Gastroesophageal sphincter (tissue), 4 donors: Measurements from ENCODE around the gene ZNF664. TPM values are rescaled to one million over a fixed set of nuclear protein-coding genes. Genes with fewer than 3 reads are reported as not detected.

Experiments
- ATAC-seq: fragments of 150-250 bp; one replicate; pipeline ENCODE4 v1.9.1; 2016; ENCODE audit warnings: mild to moderate bottlenecking, moderate library complexity
- H3K27ac ChIP-seq, 4 donors: fragments of 200-600 bp; sonication (generic) in 3 of 4; 1 replicate in 3 of 4; 2 replicates in 1 of 4; pipeline ENCODE4 v1.5.1; 2016 to 2019
- H3K27me3 ChIP-seq: fragments of 200-600 bp; sonication (generic); one replicate; pipeline ENCODE4 v1.5.1; 2019
- H3K36me3 ChIP-seq, 2 donors: fragments of 200-600 bp; sonication (generic); one replicate each; pipeline ENCODE4 v1.5.1; 2019; ENCODE audit warnings: control low read depth in 1 of 2
- H3K4me1 ChIP-seq, 3 donors: fragments of 200-600 bp; sonication (generic); 1 replicate in 2 of 3; 2 replicates in 1 of 3; pipeline ENCODE4 v1.5.1; 2016 to 2019; ENCODE audit warnings: control low read depth in 2 of 3
- H3K4me3 ChIP-seq, 2 donors: fragments of 200-600 bp; sonication (generic); one replicate each; pipeline ENCODE4 v1.5.1; 2019; ENCODE audit warnings: mild to moderate bottlenecking in 1 of 2, moderate library complexity in 1 of 2
- H3K9me3 ChIP-seq, 3 donors: fragments of 200-600 bp; sonication (generic); one replicate each; pipeline ENCODE4 v1.5.1; 2017 to 2019; ENCODE audit warnings: control low read depth in 2 of 3
- EP300 ChIP-seq: sonication (generic); formaldehyde crosslinking; IDR thresholded peaks from one replicate; pipeline ENCODE4 v1.6.1; 2017; ENCODE audit warnings: antibody characterized with exemption, mild to moderate bottlenecking
- POLR2A ChIP-seq, 2 donors: fragments of 450-650 bp; IDR thresholded peaks; one replicate each; pipeline ENCODE4 v1.6.1; 2017; ENCODE audit warnings: antibody characterized with exemption in 2 of 2, mild to moderate bottlenecking in 2 of 2, moderate library complexity in 1 of 2
- POLR2AphosphoS5 ChIP-seq: sonication (generic); formaldehyde crosslinking; IDR thresholded peaks from one replicate; pipeline ENCODE4 v1.6.1; 2017; ENCODE audit warnings: antibody characterized with exemption
- WGBS, 2 donors: methylation state at CpG; one replicate each; pipeline ENCODE4 v1.1.5; 2018; ENCODE audit warnings: low coverage in 1 of 2; 5-methylcytosine and 5-hydroxymethylcytosine counted together
- total RNA-seq, 4 donors: library from RNA; depleted of rRNA; stranded (reverse); fragments of >200 nt; gene quantifications; one replicate each; pipeline ENCODE4 v1.1.0, GENCODE V29; 2016
- TF ChIP-seq, protein P1 (sequence below), 4 experiments: fragments of 200-600 bp in 2 of 4; fragments of 450-650 bp in 2 of 4; sonication (generic) in 1 of 4; IDR thresholded peaks; one replicate each; pipeline ENCODE4 v1.5.1; 2017 to 2019; ENCODE audit warnings: antibody characterized with exemption in 4 of 4, mild to moderate bottlenecking in 2 of 4, moderate library complexity in 2 of 4

ZNF664 gene
- total RNA-seq, 4 donors from 2014 or later = 58.7 to 95.5 (median 78.2) TPM

DNA sequence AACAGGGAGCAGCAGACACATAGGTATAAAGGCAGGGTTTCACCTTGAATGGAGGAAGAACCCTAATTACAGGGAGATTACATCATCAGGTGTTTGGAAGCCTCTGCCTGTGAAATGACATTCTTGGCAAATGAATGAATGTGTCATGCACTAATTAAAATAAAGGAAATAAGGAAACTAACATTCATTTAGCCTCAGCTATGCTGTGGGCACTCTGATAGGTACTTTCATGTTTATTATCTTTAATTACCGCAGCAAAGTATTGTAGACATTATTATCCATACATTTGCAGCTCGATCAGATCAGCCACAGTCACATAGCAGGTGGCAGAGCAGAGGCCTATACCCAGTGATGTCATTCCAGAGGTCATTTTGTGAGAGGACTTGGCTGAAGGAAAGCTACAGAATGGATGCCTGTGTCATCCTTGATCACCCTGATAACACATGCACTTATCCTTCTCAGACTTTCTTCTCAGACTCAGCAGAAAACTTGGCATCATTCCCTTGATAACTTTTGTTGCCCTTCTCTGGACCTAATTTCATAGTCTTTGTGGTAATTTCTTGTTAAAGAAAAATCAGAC lies 18.4 kb downstream of the ZNF664 start:
- Histone ChIP-seq H3K36me3 (peaks cover 0 to 60% of the 10 kb centered on the region in 2 donors), H3K27ac (no peak overlapping the region), H3K9me3 (no peaks in the 10 kb centered on the region), H3K4me1 (peaks cover 0 to 14% (median 2%) of the 10 kb centered on the region in 3 donors), H3K4me3 (no peak overlapping the region), H3K27me3 (no peaks in the 10 kb centered on the region)
- TF ChIP-seq POLR2A (IDR thresholded peaks at IDR 0.05) (no peak), EP300 (no peak), POLR2AphosphoS5 (no peak)
- TF ChIP-seq, protein P1, sequence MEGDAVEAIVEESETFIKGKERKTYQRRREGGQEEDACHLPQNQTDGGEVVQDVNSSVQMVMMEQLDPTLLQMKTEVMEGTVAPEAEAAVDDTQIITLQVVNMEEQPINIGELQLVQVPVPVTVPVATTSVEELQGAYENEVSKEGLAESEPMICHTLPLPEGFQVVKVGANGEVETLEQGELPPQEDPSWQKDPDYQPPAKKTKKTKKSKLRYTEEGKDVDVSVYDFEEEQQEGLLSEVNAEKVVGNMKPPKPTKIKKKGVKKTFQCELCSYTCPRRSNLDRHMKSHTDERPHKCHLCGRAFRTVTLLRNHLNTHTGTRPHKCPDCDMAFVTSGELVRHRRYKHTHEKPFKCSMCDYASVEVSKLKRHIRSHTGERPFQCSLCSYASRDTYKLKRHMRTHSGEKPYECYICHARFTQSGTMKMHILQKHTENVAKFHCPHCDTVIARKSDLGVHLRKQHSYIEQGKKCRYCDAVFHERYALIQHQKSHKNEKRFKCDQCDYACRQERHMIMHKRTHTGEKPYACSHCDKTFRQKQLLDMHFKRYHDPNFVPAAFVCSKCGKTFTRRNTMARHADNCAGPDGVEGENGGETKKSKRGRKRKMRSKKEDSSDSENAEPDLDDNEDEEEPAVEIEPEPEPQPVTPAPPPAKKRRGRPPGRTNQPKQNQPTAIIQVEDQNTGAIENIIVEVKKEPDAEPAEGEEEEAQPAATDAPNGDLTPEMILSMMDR (IDR thresholded peaks at IDR 0.05) = no peak
- WGBS, 2 donors = 96 to 100% methylated on average over 1 to 2 of the region's 2 CpGs
- ATAC-seq = no peak

GRCh38 chr12:123992118-123992825 lies 19.3 kb downstream of the ZNF664 start:
- 86 to 90% methylated on average over 4 to 5 of the region's 8 CpGs for WGBS, 2 donors
- H3K4me3 ChIP-seq = no peak overlapping the region
- no peak for ATAC-seq

DNA sequence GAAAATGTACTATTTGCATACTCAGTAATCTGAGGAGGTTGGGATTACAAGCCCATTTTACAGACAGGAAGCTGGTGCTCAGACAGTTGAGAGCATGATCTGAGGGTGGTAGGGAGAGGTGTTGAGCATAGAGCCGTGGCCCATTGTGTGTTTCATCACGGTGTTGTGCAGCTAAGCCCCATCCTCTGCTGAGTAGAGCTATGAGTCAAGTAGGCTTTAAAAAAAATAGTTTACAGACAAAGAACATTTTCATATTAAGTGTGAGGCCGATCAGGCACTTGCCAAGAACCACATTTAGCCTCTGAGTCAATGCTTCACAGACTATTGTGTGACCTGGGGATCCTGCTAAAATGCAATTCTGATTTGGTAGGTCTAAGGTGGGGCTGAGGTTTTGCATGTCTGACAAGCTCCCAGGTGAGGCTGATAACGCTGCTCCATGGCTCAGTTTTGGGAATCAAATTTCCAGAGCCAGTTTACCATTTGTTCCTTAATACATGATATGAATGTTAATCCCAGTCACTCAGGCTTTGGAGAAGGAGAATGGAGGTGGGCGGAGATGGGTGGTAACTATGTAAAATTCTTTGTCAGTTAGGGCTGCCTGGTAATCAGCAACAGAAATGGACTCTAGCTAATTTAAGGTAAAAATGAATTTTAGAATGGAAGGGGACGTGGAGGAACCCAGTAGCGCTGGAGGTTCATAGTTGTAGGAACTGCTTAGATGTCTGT lies 22.2 kb downstream of the ZNF664 start:
- 70 to 80% methylated on average over 7 of the region's 7 CpGs for WGBS, 2 donors
- H3K36me3 ChIP-seq = peaks cover 0 to 57% of the 10 kb centered on the region in 2 donors
- ATAC-seq = no peak
- H3K9me3 ChIP-seq = no peaks in the 10 kb centered on the region
- H3K4me1 ChIP-seq = peaks cover 0 to 27% (median 0%) of the 10 kb centered on the region in 3 donors
- no peaks in the 10 kb centered on the region for H3K27me3 ChIP-seq
- H3K4me3 ChIP-seq = no peak overlapping the region
- H3K27ac ChIP-seq = no peak overlapping the region
- TF ChIP-seq EP300 = no peak
- TF ChIP-seq POLR2AphosphoS5 = no peak
- TF ChIP-seq, protein P1 (IDR thresholded peaks at IDR 0.05) = no peak
- no peak for TF ChIP-seq POLR2A (IDR thresholded peaks at IDR 0.05)

More at GRCh38 chr12:123992118-123992825, 19.3 kb downstream of the ZNF664 start:
- H3K27me3 ChIP-seq = no peaks in the 10 kb centered on the region
- H3K9me3 ChIP-seq = no peaks in the 10 kb centered on the region
- no peak overlapping the region for H3K27ac ChIP-seq
- TF ChIP-seq, protein P1 (IDR thresholded peaks at IDR 0.05) = no peak
- TF ChIP-seq EP300 (no peak), POLR2A (IDR thresholded peaks at IDR 0.05) (no peak), POLR2AphosphoS5 (no peak)
- peaks cover 0 to 22% (median 0%) of the 10 kb centered on the region in 3 donors for H3K4me1 ChIP-seq
- peaks cover 0 to 62% of the 10 kb centered on the region in 2 donors for H3K36me3 ChIP-seq

DNA sequence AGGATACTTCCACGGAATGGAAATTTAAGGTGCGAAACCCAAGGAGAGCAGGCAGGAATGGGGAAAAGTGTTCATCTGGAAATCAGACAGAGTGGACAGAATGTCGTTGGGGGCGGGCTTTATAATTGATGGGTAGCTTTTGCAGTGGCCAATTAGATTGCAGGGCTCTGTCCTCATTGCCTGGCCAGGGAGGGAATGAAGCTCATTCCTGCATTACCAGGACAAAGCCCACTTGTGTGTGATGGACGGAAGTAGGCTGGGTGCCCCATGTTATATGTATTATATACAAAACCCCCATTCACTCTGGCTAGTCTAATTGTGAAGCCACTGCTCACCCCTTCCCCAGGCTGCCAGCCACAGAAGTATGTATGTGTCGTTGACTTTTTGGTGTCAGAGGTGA lies 23.6 kb downstream of the ZNF664 start:
- no peak overlapping the region for H3K4me3 ChIP-seq
- no peaks in the 10 kb centered on the region for H3K27me3 ChIP-seq
- ATAC-seq = no peak
- TF ChIP-seq POLR2A (IDR thresholded peaks at IDR 0.05) = no peak
- TF ChIP-seq EP300 = no peak
- TF ChIP-seq POLR2AphosphoS5 = no peak
- H3K9me3 ChIP-seq = no peaks in the 10 kb centered on the region
- no peak overlapping the region for H3K27ac ChIP-seq
- WGBS, 2 donors = 75 to 78% methylated on average over 6 of the region's 6 CpGs
- H3K4me1 ChIP-seq = peaks cover 0 to 20% (median 0%) of the 10 kb centered on the region in 3 donors
- peaks cover 0 to 60% of the 10 kb centered on the region in 2 donors for H3K36me3 ChIP-seq

GRCh38 chr12:123997033-123997822 lies 24.2 kb downstream of the ZNF664 start:
- WGBS, 2 donors = 69 to 76% methylated on average over 6 of the region's 6 CpGs
- H3K4me1 ChIP-seq = peaks cover 0 to 20% (median 0%) of the 10 kb centered on the region in 3 donors
- TF ChIP-seq, protein P1 (IDR thresholded peaks at IDR 0.05) = no peak
- no peak for TF ChIP-seq POLR2A (IDR thresholded peaks at IDR 0.05)
- peaks cover 0 to 59% of the 10 kb centered on the region in 2 donors for H3K36me3 ChIP-seq
- H3K4me3 ChIP-seq = no peak overlapping the region
- H3K27ac ChIP-seq = no peak overlapping the region
- no peaks in the 10 kb centered on the region for H3K9me3 ChIP-seq
- no peaks in the 10 kb centered on the region for H3K27me3 ChIP-seq
- ATAC-seq = no peak
